NOMO-1 (cell line): ENCODE results near the gene LCN10.
"Not testable (repeated sequence)": the region's sequence is repeated elsewhere in the genome, so short reads cannot be mapped to it uniquely, and the experiment has no call there.

ENCODE experiments used
- DNase-seq, 2 experiments: peaks; one replicate each; lab custom pipeline; 2025; ENCODE audit not compliant: unreplicated experiment in 2 of 2; lab: John Stamatoyannopoulos, UW

The LCN10 gene

DNA sequence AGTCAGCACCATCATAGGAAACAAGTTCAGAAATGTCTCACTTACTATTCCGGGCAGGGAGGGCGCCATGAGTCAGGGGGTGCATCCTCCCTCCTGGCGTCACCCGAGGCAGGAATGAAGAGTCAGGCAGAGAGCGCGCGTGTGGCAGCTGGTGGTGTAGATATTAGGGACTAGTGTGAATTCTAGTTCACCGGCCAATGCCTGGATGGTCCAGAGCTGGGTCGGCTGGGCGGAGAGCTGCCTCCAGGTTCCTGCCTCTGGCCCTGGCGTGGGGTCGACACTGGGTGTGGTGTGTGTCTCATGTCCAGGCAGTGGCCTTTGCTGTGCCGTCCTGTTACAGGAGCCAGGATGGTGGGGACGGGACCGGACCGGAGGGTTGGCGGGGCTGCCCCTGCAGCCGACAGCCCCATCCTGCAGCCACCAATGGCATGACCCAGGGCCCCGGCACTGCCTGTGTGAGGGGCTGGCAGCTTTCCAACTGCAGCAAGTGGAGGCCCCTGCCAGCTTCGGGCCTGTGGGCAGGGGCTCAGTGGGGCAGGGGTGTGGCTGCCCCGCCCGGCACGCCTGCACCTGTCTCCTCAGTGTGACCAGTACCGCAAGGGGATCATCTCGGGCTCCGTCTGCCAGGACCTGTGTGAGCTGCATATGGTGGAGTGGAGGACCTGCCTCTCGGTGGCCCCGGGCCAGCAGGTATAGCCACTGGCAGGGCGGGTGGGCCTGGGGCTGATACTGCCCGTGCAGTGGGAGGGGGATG is 21.2 kb downstream of the LCN10 start:
- DNase-seq = no peak

DNA sequence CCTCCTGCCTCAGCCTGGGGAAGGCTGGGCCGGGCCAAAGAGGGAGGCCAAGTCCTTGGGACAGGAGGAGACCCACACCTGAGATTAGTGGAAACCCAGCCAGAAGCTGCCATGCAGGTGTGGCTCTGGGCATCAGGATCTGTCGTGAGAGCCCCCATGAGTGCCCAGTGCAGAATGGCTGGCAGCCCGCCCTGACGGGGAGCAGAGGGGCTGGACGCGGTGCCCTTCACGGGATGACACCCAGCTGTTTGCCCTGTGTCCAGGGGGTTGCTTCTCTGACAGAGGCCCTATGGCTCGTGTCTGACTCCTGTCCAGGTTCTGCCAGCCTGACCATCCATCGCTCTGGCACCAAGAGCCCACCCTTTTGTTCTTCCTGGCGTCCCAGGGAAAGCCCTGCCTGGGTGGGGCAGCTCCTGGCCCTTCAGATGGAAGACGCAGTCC is 21.8 kb downstream of the LCN10 start:
- DNase-seq = no peak

DNA sequence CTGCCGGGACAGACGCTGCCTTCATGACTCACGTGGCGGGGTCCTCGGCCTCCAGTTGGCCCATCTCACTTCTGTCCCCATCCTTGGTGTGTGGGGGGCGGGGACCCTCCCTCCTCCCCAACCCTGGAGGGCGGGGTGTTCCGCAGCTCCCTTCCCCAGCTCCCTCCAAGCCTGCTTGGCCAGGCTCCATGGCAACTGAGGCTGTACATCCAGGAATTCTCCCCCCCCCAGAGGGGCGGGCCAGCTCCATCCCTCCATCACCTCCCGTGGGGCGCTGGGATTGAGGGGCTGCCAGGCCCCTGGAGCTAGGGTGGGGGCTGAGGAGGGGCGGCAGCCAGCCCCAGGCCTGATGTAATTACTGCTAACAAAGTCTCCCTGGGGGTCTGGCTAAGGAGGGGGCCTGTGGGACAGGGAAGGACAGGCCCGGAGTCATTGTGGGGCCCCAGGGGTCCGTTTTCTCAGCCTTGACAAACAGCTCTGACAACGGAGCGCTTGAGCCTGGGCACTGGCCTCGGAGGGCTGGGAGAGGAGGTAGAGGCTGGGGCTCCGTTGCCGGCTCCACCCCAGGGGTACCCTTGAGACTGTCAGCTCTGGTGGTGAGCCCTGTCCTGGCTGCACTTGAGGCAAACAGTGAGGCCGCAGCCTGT is 22.4 kb downstream of the LCN10 start:
- no peak for DNase-seq

DNA sequence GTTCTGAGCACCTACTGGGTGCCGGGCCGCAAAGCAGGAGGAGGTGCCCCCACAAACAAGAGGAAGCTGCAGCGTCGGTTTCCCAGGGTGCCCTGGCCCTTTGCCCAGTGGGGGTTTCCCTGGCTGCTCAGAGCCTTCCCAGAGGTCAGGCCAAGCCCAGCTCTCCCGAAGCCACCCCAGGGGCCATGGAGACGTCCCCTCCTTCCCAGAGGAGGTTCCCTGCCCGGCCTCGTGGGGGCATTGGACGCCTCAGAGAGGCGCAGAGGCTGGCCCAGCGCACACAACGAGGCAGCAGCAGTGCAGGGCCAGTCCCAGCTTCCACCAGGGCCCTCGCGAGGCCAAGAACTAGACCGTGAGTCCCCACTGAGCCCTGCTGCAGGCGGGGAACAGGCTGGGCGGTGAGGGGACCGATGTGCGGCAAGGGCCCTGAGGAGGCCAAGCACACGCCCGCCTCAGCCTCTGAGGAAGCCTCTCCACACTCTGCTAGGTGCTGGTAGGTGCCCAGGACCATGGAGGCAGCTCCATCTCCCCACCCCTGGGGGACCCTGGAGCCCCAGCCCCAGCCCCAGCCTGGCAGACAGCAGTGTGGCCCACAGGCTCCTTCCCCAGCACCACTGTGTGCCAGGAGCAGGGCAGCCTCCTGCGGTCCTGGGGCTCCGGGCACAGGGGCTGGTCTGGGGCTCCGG is 23.4 kb downstream of the LCN10 start:
- DNase-seq = no peak

DNA sequence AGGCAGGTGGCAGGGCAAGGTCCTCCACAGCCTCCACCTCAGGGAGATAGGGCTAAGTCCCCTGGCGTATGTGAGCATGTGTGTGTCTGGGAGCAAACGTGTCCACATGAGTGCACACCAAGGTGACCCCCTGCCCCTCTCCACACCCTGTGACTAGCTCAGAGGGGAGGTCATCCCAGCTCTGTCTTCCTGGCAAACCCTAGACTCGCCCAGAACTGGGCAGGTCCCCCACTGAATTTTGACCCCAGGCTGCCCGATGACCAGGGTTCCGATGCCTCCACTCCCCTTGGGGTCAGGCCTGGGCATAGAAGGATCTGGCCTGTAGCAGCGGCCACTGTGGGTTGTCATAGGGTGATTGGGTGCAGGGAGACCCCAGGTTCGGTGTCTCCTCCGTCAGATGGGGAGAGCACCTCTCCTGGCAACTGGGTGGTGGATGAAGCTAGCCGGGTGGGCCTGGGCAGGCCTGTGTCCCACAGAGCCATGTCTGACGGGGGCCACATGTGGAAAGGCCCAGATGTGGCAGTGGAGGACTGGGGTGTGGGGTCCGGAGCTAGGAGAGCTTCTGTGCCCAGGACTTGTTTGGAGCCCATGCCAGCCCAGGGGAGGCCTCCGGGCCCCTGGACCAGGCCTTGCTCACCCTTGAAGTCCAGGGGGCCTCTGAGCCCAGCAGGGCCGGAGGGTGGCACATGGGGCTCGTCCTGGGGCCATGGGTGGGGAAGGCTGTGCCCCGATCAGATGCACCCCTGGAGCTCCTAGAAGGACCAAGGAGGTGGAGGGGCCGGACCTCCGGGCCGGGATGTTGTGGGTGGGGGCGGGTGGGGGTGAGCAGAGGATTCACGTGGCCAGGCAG is 24.2 kb downstream of the LCN10 start:
- no peak for DNase-seq

DNA sequence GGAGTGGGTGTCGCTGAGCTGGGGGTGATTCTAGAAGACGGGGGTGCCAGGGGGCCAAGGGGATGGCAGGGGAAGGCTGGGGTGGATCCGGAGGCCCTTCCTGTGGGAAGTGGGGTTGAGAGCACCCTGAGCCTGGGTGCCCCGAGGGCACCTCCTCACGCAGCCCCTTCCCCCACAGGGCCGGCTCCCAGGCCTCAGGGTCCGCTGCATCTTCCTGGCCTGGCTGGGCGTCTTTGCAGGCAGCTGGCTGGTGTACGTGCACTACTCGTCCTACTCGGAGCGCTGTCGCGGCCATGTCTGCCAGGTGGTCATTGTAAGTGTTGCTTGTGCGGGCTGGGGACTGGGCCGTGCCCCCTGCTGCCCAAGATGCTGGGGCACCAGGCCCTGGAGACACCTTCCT is 25.3 kb downstream of the LCN10 start:
- DNase-seq = no peak

DNA sequence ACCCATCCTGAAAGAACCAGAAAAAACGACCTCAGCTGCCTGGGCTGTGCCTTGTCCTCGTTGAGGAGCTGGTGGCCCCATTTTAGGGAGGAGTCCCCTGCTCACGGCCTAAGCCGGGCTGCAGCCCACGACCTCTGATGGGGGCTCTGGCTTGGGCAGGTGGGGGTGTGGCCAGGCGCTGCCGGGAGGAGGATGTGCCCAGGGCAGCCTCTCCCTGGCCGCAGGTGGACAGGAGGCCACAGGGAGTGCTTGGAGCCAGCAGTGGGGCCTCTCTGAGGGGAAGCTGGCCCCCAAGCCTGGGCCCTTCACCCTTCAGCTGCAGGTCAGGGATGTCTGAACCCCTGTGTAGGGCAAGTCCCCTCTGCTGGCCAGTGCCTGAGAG is 27.9 kb downstream of the LCN10 start:
- DNase-seq = no peak

DNA sequence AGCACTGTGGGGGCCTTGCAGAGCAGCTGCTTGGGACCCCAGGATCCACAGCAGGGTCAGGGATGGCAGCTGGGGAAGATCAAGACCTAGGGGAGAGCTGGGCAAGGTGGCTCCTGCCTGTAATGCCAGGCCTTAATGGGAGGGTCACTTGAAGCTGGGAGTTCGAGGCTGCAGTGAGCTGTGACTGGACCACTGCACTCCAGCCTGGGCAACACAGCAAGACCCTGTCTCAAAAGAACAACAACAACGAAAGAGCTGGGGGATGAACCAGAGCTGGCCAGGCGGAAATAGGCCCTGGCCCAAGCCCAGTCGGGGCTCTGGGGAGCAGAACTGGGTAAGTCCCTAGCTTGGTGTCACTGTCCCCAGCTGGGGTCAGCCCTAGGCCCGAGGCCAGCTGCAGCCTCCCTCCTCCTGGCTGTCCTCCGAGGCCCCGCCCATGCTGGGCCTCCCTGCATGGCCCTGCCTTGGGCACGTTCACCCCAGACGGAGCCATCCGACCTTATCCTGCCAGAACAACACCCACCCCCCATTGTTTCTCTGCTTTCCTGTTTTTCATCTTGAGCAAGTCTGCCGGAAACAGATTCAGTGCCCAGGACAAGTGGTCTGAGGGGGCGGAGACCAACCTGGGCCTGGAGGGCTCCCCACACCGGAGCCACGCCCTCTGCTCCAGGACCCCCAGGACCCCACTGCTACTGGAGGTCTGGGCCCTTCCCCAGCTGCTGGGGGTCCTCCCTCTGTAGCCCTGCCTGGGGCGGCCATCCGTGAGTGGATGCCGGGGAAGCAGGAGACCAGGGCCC is 28.4 kb downstream of the LCN10 start:
- no peak for DNase-seq

DNA sequence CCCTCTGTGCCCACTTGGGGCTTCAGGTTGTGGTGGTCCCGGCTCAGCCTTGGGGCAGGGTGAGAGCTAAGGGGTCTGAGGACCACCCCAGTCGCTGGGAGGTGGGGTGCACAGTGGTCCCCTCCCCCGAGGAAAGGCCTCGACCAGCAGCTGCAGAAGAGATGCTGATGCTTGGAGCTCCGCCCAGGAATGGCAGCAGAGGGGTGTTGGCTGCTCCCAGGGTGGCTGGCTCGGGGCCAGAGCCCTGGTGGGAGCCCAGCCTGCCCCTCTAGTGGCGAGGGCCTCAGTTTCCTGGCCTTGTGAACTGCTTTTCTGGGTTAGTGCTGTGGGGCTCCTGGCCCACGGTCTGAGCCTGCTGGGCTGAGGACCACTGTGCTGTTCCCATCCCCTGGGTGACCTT is 29.2 kb downstream of the LCN10 start:
- no peak for DNase-seq

DNA sequence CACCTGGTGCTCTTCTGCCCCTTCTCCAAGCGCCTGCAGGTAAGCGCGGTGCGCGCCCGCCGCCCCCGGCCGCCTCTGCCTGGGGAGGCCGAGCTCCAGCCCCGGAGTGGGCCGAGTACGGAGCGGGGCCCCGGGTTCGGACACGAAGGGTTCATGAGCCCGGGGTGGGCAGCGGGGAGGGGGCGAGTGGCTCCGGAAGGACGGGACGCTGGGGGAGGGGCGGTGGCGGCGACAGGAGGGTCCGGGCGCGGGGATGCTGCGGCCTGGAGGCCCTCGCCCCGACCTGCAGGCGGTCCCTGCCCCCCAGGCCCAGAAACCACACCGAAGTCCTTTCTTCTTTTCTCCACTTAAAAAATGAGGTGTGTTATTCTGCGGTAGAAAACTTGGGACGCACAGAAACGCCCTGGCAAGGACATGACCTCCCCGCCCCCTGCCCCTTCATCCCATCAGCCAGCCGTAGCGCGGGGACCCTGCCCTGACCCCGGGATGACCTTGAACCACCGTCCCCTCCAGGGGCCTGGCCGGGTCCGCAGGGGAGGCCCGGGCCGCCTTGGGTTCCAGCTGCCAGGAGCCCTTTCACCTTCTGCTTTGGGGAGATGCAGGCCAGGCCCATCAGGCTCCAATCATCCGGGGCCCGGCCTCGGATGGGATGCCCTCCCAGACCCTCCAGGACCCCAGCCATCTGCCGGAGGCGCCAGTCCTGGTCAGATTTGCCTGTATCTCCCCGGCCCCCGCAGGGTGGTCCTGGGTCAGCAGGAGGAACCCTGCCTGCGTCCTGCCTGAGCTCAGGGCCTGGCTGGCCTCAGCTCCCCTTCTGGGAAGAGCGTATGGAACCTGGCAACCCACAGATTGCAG is 29.8 kb downstream of the LCN10 start:
- no peak for DNase-seq

DNA sequence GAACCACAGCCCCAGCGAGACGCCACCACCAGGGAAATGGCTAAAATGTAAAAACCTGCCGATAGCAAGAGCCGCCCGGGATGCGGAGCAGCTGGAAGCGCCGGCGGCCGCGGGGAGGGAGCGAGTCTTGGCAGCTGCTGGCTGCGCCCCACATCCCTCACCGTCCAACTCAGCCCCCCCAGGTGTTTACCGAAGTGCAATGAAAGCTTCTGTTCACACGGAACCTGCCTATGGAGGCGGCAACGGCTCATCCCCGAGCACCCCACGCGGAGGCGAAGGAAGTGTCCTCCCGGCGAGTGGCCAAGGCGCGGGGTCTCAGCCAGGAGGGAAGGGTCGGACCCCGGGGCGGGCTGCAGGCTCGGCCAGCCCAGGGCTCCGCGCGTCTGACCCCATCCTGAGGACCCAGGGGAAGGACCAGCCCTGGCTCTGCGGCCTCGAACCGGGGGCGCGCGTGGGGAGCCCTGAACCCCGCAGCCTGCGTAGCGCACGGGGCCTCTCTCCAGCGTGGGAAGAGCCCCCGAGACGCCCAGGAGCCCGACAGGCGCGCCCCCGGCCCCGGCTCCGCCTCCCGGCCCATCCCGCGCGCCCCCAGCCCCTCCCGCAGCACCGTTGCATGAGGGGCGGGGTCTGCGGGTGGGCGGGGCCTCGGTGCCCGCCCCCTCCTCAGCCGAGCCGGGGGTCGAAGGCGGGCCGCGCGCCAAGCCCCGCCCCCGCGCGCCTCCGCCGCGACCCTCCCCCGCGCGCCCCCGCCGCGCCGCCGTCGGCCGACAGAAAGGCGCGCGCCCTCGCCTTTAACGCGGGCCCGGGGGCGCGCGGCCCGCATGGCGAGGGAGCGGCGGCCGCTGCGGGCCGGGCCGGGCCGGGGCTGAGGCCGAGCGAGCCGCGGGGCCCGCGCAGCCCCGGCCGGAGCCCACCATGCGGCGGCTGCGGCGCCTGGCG is 30.7 kb downstream of the LCN10 start, which contains the start of gene DIPK1B:
TSS of gene DIPK1B (plus strand) at position 822 of the 939 bp plus-strand sequence. CDS start at position 916, 94 bp downstream.
- no peak for DNase-seq

DNA sequence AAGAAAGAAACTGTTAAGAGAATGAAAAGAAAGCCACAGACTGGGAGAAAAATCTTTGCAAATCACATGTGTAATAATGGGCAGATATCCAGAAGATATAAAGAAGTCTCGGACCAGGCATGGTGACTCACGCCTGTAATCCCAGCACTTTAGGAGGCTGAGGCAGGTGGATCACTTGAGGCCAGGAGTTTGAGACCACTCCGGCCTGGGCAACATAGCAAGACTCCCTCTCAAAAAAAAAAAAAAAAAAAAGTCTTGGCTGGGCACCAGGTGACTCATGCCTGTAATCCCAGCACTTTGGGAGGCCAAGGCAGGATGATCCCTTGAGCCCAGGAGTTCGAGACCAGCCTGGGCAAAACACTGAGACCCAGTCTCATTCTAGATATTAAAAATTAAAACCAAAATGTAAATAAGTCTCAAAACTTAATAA is 31.5 kb downstream of the LCN10 start:
- not testable (repeated sequence) for DNase-seq

DNA sequence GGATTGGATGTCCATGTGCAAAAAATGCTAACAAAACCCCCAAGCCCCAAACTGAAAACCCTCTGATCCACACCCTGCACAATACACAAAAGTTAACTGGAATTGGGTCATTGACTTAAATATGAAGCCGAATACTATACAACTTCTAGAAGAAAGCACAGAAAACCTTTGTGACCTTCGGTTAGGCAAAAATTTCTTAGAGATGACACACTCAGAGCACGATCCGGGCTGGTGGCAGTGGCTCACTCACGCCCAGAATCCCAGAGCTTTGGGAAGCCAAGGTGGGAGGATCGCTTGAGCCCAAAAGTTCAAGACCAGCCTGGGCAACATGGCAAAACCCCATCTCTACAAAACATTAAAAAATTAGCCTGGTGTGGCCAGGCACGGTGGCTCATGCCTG is 32.2 kb downstream of the LCN10 start:
- DNase-seq = no peak

DNA sequence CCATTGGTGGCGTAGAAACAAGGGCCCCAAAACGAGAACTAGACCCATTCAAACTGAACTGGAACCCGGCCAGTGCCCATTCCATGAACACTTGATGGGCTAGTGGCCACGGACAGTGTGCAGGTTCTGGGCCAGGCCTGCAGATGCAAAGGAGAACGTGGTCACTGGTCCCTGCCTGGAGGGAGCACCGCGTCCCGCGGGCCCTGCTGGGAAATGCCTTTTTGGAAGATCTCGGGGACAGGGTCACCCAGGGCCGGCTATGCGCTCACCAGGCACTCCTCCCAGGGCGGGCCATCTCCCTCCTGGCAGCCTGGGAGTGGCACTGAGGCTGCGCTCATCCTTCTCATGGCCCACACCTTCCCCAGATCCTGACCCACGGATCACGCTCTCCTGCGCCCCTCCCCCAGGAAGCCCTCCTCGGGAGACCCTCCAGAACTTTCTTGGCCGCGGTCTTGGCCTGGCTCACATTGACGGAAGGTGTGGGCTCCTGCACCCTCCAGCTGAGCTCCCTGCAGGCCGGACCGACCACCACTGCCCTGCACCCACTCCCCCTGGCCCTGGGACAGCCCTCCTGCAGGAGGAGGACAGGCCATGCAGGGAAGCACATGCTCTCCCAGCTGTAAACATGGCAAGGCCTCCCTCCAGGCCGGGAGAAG is 33.2 kb downstream of the LCN10 start:
- no peak for DNase-seq

DNA sequence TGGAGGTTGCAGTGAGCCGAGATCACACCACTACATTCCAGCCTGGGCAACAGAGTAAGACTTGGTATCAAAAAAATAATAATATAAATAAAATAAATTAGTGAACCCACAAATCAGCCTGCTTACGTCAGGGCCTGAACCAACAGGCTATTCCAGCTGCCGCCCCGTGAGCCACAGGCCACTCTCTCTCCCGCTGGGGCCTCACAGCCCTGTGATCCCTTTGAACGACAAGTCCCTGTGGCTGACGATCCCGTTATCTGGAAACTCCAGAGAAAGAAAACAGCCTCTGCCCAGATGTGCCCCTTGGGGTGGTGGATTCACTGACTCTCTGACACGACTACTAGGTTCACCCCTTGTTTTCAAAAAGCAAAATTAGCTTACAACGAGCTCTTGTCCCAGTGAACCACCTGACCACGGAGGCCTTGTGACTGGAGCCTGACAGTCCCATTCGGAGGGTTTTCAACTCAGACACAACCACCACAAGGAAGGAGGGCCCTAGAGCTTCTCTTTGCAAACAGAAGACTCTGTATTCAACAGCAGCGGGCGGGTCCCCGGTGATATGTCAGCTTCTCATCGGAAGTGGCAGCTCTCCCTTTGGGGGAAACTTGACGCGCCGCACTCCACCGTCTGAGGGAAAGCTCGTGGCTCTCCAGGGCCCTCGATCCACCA is 34.8 kb downstream of the LCN10 start:
- DNase-seq = no peak

DNA sequence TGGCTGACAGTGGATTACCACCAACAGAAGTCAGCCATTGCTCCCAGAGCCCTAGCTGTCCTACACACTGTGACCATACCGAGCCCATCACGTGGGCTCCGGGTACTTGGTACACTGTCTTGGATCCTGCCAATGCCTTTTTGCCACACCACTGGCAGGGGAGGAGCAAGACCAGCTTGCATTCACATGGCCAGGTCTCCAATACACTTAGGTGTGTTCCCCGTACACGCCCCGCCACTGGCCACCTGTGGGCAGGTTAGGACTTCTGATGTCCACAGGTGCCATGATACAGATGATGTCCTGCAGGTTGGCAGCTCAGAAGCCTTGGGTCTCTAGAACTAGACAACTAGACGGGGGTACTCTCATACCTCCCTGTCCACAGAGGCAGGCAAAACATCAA is 35.7 kb downstream of the LCN10 start:
- DNase-seq = no peak

DNA sequence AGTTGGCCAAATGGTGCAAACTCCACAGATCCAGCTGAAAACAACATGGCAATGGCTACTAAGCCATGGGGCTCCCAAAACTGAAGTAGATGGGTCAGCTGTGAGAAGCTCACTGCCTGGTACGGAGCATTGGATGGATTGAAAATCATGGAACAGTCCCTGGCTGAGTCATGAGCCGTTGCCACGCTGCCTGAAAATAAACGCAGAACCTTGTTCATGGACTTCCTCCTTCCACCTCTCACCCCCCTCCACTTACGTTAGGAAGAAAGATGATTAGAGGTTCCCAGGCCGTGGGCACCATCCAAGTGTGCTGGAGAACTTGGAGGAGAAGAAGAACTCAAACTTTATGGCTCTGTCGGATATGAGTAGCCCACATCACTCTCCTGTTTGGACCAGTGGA is 37.2 kb downstream of the LCN10 start:
- DNase-seq = peak; percentile 65 to 72
